ENCODE results near the gene KDM2A. TPM values are rescaled to one million over a fixed set of nuclear protein-coding genes. Genes with fewer than 3 reads are reported as not detected.

The KDM2A gene
- total RNA-seq, 4 donors from 2014 or later: 33.4 to 84.7 (median 64.8) TPM

DNA sequence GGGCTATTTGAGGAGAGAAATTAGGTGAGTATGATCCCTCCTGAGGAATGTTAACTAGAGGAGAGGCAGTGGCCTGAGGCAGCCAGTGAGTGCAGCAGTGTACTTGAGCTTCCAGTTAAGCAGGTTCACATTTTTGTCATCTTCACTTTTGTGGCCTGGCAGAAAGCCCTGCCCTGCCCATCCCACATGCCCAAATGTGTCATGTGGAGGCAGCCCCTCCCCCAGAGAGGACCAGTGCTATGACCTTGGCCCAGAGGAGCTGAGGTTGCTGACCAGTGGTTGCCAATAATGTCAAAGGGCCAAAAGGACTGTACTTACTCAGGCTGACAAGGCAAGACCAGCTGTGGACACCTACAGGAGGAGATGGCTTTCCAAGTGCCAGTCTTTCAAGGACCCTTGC, 129.6 kb downstream of the KDM2A start:
- Histone ChIP-seq H3K36me3 (peaks cover 56 to 98% (median 64%) of the 10 kb centered on the region in 3 donors), H3K4me3 (peak overlapping the region in 1 of 4 donors; percentile 3), H3K9me3 (no peaks in the 10 kb centered on the region), H3K27ac (peak overlapping the region; percentile 71 to 85 (median 79)), H3K4me1 (peaks cover 13 to 85% (median 40%) of the 10 kb centered on the region in 3 donors), H3K27me3 (no peaks in the 10 kb centered on the region)
- TF ChIP-seq POLR2A (IDR thresholded peaks at IDR 0.05): no peak
- TF ChIP-seq, protein P1, sequence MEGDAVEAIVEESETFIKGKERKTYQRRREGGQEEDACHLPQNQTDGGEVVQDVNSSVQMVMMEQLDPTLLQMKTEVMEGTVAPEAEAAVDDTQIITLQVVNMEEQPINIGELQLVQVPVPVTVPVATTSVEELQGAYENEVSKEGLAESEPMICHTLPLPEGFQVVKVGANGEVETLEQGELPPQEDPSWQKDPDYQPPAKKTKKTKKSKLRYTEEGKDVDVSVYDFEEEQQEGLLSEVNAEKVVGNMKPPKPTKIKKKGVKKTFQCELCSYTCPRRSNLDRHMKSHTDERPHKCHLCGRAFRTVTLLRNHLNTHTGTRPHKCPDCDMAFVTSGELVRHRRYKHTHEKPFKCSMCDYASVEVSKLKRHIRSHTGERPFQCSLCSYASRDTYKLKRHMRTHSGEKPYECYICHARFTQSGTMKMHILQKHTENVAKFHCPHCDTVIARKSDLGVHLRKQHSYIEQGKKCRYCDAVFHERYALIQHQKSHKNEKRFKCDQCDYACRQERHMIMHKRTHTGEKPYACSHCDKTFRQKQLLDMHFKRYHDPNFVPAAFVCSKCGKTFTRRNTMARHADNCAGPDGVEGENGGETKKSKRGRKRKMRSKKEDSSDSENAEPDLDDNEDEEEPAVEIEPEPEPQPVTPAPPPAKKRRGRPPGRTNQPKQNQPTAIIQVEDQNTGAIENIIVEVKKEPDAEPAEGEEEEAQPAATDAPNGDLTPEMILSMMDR (IDR thresholded peaks at IDR 0.05): no peak
- DNase-seq: no peak
- intact Hi-C loops (cut with DNase I): no loop called here

DNA sequence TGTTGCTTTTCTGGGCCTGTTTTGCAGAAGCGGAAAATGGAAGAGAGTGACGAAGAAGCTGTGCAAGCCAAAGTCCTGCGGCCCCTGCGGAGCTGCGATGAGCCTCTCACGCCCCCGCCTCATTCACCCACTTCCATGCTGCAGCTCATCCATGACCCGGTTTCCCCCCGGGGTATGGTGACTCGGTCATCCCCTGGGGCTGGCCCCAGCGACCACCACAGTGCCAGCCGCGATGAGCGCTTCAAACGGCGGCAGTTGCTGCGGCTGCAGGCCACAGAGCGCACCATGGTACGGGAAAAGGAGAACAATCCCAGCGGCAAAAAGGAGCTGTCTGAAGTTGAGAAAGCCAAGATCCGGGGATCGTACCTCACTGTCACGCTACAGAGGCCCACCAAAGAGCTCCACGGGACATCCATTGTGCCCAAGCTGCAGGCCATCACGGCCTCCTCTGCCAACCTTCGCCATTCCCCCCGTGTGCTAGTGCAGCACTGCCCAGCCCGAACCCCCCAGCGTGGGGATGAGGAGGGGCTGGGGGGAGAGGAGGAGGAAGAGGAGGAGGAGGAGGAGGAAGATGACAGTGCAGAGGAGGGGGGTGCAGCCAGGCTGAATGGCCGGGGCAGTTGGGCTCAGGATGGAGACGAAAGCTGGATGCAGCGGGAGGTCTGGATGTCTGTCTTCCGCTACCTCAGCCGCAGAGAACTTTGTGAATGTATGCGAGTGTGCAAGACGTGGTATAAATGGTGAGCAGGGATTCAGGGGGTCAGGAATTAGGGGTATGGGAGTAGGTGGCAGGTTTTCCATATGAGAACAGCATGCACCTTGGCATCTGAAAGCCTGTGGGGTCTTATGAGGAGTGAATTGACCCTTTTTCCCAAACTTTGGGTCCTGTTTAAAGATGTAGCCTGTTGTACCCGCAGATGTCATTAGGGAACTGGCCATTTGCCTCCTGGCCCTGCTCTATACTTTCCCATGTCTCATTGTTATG, 131.3 kb downstream of the KDM2A start:
- DNase-seq: no peak
- Histone ChIP-seq H3K27me3 (no peaks in the 10 kb centered on the region), H3K27ac (peak overlapping the region in 3 of 4 donors; percentile 67 to 90 (median 87)), H3K4me1 (peaks cover 28 to 90% (median 44%) of the 10 kb centered on the region in 3 donors), H3K4me3 (no peak overlapping the region), H3K36me3 (peaks cover 68 to 98% (median 70%) of the 10 kb centered on the region in 3 donors), H3K9me3 (no peaks in the 10 kb centered on the region)
- intact Hi-C loops (cut with DNase I): no loop called here
- TF ChIP-seq, protein P1 (IDR thresholded peaks at IDR 0.05): no peak
- no peak for TF ChIP-seq POLR2A (IDR thresholded peaks at IDR 0.05)
- 82 to 93% methylated on average over 16 to 17 of the region's 37 CpGs for WGBS, 2 donors

DNA sequence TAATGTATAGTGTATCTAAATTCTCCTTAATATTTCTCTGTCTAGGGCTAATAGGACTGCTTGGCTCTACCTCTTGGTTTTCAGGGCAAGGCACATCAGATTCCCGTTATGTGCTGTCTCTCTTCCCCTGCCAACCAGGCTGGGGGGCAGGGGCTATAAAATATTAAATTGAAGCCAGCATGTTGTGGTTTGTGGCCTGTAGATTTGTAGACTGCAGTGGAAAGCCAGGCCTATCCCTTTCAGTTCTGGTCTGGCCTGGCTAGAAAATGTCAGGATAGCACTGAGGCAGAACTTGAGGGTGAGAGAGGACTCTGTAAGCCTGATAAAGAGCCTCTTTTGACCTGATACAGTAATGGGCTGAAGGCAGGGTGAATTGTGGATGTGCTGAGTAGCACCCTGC, 132.8 kb downstream of the KDM2A start:
- intact Hi-C loops (cut with DNase I): no loop called here
- no peak for TF ChIP-seq POLR2A (IDR thresholded peaks at IDR 0.05)
- TF ChIP-seq, protein P1 (IDR thresholded peaks at IDR 0.05): no peak
- 33 to 45% methylated on average over 1 of the region's 1 CpG for WGBS, 2 donors
- no peak for DNase-seq
- Histone ChIP-seq H3K4me1 (peaks cover 29 to 96% (median 44%) of the 10 kb centered on the region in 3 donors), H3K36me3 (peaks cover 63 to 99% (median 73%) of the 10 kb centered on the region in 3 donors), H3K9me3 (no peaks in the 10 kb centered on the region), H3K27ac (peak overlapping the region; percentile 77 to 90 (median 88)), H3K4me3 (no peak overlapping the region), H3K27me3 (no peaks in the 10 kb centered on the region)

DNA sequence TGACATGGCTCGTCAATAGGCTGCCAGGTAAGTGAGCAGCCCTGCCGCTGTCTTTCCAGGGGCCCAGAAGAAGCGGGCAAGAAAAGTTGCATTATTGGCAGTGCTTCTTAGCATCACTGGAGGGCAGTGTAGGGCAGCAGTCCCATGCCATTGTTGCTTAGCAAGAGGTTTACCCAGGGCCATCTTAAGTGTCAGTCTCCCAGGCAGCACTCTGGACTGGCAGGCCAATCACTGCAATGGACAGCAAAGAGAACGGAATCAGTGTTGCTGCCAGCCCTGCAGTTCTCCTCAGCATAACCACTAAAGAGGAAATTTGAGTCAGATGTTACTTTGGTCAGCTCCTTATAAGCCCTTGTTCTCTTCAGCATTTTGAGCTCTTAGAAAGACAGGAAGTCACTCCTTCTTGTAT, 133.8 kb downstream of the KDM2A start:
- DNase-seq: no peak
- intact Hi-C loops (cut with DNase I): no loop called here

More for the DNA sequence above, 133.8 kb downstream of the KDM2A start:
- Histone ChIP-seq H3K9me3 (no peaks in the 10 kb centered on the region), H3K4me1 (peaks cover 29 to 88% (median 39%) of the 10 kb centered on the region in 3 donors), H3K4me3 (no peak overlapping the region), H3K27me3 (no peaks in the 10 kb centered on the region), H3K27ac (peak overlapping the region; percentile 77 to 90 (median 88)), H3K36me3 (peaks cover 63 to 98% (median 69%) of the 10 kb centered on the region in 3 donors)
- TF ChIP-seq, protein P1 (IDR thresholded peaks at IDR 0.05): peak in 4 of 6 experiments; percentile 43 to 68 (median 51)
- no peak for TF ChIP-seq POLR2A (IDR thresholded peaks at IDR 0.05)
- whole genome bisulfite sequencing, 2 donors: 43 to 51% methylated on average over 1 to 3 of the region's 4 CpGs
